ENCODE results near the gene ZNF652.

- TF ChIP-seq, protein P1, sequence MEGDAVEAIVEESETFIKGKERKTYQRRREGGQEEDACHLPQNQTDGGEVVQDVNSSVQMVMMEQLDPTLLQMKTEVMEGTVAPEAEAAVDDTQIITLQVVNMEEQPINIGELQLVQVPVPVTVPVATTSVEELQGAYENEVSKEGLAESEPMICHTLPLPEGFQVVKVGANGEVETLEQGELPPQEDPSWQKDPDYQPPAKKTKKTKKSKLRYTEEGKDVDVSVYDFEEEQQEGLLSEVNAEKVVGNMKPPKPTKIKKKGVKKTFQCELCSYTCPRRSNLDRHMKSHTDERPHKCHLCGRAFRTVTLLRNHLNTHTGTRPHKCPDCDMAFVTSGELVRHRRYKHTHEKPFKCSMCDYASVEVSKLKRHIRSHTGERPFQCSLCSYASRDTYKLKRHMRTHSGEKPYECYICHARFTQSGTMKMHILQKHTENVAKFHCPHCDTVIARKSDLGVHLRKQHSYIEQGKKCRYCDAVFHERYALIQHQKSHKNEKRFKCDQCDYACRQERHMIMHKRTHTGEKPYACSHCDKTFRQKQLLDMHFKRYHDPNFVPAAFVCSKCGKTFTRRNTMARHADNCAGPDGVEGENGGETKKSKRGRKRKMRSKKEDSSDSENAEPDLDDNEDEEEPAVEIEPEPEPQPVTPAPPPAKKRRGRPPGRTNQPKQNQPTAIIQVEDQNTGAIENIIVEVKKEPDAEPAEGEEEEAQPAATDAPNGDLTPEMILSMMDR (IDR thresholded peaks at IDR 0.05), result no peak
- TF ChIP-seq POLR2A (IDR thresholded peaks at IDR 0.05), result no peak
Observed at GRCh38 chr17:49399995-49400394, 37.9 kb upstream of the ZNF652 start.
